Ishikawa (cell line): ENCODE results near the gene PLA2G4D.

Source experiments
- CEBPB ChIP-seq: IDR thresholded peaks from 2 replicates; pipeline ENCODE4 v1.6.1; 2012
- CREB1 ChIP-seq: IDR thresholded peaks from 2 replicates; pipeline ENCODE4 v1.6.1; 2012; ENCODE audit warnings: low read depth
- EGR1 ChIP-seq: IDR thresholded peaks from 2 replicates; pipeline ENCODE4 v1.6.1; 2012
- EP300 ChIP-seq: IDR thresholded peaks from 2 replicates; pipeline ENCODE4 v1.6.1; 2012; ENCODE audit warnings: borderline replicate concordance
- FOXM1 ChIP-seq: IDR thresholded peaks from 2 replicates; pipeline ENCODE4 v1.6.1; 2012; ENCODE audit warnings: low read depth, borderline replicate concordance
- MAX ChIP-seq: IDR thresholded peaks from 2 replicates; pipeline ENCODE4 v1.6.1; 2012
- NFIC ChIP-seq: IDR thresholded peaks from 2 replicates; pipeline ENCODE4 v1.6.1; 2012
- RAD21 ChIP-seq: IDR thresholded peaks from 2 replicates; pipeline ENCODE4 v1.6.1; 2012; ENCODE audit warnings: low read depth
- REST ChIP-seq: IDR thresholded peaks from 2 replicates; pipeline ENCODE4 v1.6.1; 2012; ENCODE audit warnings: low read depth, mild to moderate bottlenecking
- TAF1 ChIP-seq: IDR thresholded peaks from 2 replicates; pipeline ENCODE4 v1.6.1; 2012; ENCODE audit warnings: low read depth, mild to moderate bottlenecking
- TCF12 ChIP-seq: IDR thresholded peaks from 2 replicates; pipeline ENCODE4 v1.6.1; 2012; ENCODE audit warnings: low read depth
- TEAD4 ChIP-seq: IDR thresholded peaks from 2 replicates; pipeline ENCODE4 v1.6.1; 2012
- USF1 ChIP-seq: IDR thresholded peaks from 2 replicates; pipeline ENCODE4 v1.6.1; 2012
- YY1 ChIP-seq: IDR thresholded peaks from 2 replicates; pipeline ENCODE4 v1.6.1; 2012; ENCODE audit warnings: low read depth
- ZBTB7A ChIP-seq: IDR thresholded peaks from 2 replicates; pipeline ENCODE4 v1.6.1; 2012; ENCODE audit warnings: low read depth

The PLA2G4D gene

GRCh38 chr15:42100021-42100800, 5.8 kb upstream of the PLA2G4D start:
- TF ChIP-seq USF1 (no peak), MAX (no peak), CEBPB (no peak), EP300 (no peak), TCF12 (no peak), ZBTB7A (no peak), NFIC (no peak), YY1 (no peak), TEAD4 (no peak), RAD21 (no peak), CREB1 (no peak), EGR1 (no peak), TAF1 (no peak), FOXM1 (no peak), REST (no peak)

GRCh38 chr15:42097018-42097417, 2.7 kb upstream of the PLA2G4D start:
- TF ChIP-seq USF1 (no peak), CREB1 (no peak), YY1 (no peak), REST (no peak), NFIC (no peak), FOXM1 (no peak), RAD21 (no peak), MAX (no peak), EGR1 (no peak), EP300 (no peak), TAF1 (no peak), ZBTB7A (no peak), CEBPB (no peak), TCF12 (no peak)

- no peak for TF ChIP-seq YY1
- no peak for TF ChIP-seq FOXM1
These were observed 396 bp downstream of the PLA2G4D start for GRCh38 chr15:42093966-42094365.

GRCh38 chr15:42092398-42093318, 1.7 kb downstream of the PLA2G4D start:
- no peak for TF ChIP-seq EGR1
- no peak for TF ChIP-seq CEBPB
- TF ChIP-seq MAX = no peak
- no peak for TF ChIP-seq TCF12
- TF ChIP-seq ZBTB7A = no peak
- TF ChIP-seq CREB1 = no peak
- TF ChIP-seq FOXM1 = no peak
- no peak for TF ChIP-seq TAF1
- no peak for TF ChIP-seq REST
- no peak for TF ChIP-seq TEAD4
- no peak for TF ChIP-seq YY1
- no peak for TF ChIP-seq EP300
